ENCODE results near the gene GXYLT2. TPM values are rescaled to one million over a fixed set of nuclear protein-coding genes. Genes with fewer than 3 reads are reported as not detected.

The GXYLT2 gene
- total and polyA plus RNA-seq, 2 donors (not counting 1 experiment from before 2014, with no cell fraction given), result not detected

- Histone ChIP-seq H3K79me2 (ENCODE audit: control insufficient read depth, insufficient read depth, low read length) (no peaks in the 10 kb centered on the region), H3K9me3 (ENCODE audit: control extremely low read depth in 1 of 3, control insufficient read depth in 2 of 3, insufficient read depth in 1 of 3, low read length in 2 of 3) (no peaks in the 10 kb centered on the region), H3K4me2 (replicated peaks; ENCODE audit: low read depth, low read length, poor library complexity, severe bottlenecking) (no peak overlapping the region), H3K4me3 (ENCODE audit: control extremely low read depth in 1 of 5, extremely low read depth in 1 of 5, insufficient read depth in 1 of 5, low read depth in 2 of 5, low read length in 4 of 5) (no peak overlapping the region), H4K20me1 (ENCODE audit: control insufficient read depth, insufficient read depth, low read length, poor library complexity, severe bottlenecking) (no peaks in the 10 kb centered on the region), H3K9ac (ENCODE audit: low read length) (no peak overlapping the region), H3K36me3 (replicated peaks in 1 of 2; ENCODE audit: control extremely low read depth in 1 of 2, control insufficient read depth in 1 of 2, extremely low read depth in 1 of 2, insufficient read depth in 2 of 2, low read length in 1 of 2) (no peaks in the 10 kb centered on the region), H3K27me3 (replicated peaks in 1 of 4; ENCODE audit: control extremely low read depth in 1 of 4, control insufficient read depth in 3 of 4, insufficient read depth in 4 of 4, low read length in 3 of 4) (peaks cover 0 to 4% (median 2%) of the 10 kb centered on the region in 4 experiments), H3K4me1 (ENCODE audit: control insufficient read depth in 2 of 2, insufficient read depth in 2 of 2, low read length in 2 of 2) (no peaks in the 10 kb centered on the region), H3K27ac (ENCODE audit: low read length in 2 of 2) (no peak overlapping the region), H2AFZ (ENCODE audit: insufficient read depth, low read depth, low read length, poor library complexity, severe bottlenecking) (no peak overlapping the region)
- CTCF ChIA-PET, result no interaction called here
- no peak overlapping the region for H3K27ac Mint-ChIP-seq
- 91% methylated on average over 6 of the region's 7 CpGs for WGBS (ENCODE audit: insufficient coverage)
- POLR2A ChIA-PET, result no interaction called here
- intact Hi-C loops (cut with micrococcal nuclease), result no loop called here
- ATAC-seq (ENCODE audit: low read depth) (no peak), DNase-seq (no peak)
- H3K4me3 Mint-ChIP-seq, result no peak overlapping the region
- no peaks in the 10 kb centered on the region for H3K4me1 Mint-ChIP-seq
- TF ChIP-seq EZH2 (IDR thresholded peaks at IDR 0.05; ENCODE audit: borderline replicate concordance, insufficient read depth, low read depth, low read length, poor library complexity, severe bottlenecking), result no peak
- TF ChIP-seq, protein P1, sequence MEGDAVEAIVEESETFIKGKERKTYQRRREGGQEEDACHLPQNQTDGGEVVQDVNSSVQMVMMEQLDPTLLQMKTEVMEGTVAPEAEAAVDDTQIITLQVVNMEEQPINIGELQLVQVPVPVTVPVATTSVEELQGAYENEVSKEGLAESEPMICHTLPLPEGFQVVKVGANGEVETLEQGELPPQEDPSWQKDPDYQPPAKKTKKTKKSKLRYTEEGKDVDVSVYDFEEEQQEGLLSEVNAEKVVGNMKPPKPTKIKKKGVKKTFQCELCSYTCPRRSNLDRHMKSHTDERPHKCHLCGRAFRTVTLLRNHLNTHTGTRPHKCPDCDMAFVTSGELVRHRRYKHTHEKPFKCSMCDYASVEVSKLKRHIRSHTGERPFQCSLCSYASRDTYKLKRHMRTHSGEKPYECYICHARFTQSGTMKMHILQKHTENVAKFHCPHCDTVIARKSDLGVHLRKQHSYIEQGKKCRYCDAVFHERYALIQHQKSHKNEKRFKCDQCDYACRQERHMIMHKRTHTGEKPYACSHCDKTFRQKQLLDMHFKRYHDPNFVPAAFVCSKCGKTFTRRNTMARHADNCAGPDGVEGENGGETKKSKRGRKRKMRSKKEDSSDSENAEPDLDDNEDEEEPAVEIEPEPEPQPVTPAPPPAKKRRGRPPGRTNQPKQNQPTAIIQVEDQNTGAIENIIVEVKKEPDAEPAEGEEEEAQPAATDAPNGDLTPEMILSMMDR (IDR thresholded peaks at IDR 0.05), result no peak
- H3K27me3 Mint-ChIP-seq, result peaks cover 14% of the 10 kb centered on the region
- H3K9me3 Mint-ChIP-seq (ENCODE audit: insufficient read depth), result no peaks in the 10 kb centered on the region
Observed at GRCh38 chr3:72900048-72900447, 12.2 kb downstream of the GXYLT2 start.

DNA sequence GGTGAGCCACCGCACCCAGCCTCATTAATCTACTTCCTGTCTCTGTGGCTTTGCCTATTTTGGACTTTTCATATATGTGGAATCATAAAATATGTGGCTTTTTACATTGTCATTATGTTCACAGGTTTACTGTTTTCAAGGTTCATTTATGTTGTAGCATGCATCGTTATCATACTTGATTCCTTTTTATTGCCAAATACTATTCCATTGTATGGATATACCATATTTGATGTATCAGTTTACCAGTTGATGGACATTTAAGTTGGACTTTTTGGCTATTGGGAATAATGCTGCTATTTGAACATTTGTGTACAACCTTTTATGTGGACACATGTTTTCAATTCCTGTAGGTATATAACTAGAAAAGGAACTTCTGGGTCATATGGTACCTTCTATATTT lies 14.0 kb downstream of the GXYLT2 start:
- H3K27me3 ChIP-seq (replicated peaks in 1 of 4; ENCODE audit: control extremely low read depth in 1 of 4, control insufficient read depth in 3 of 4, insufficient read depth in 4 of 4, low read length in 3 of 4), result peaks cover 0 to 4% (median 2%) of the 10 kb centered on the region in 4 experiments
- no peak overlapping the region for H3K9ac ChIP-seq (ENCODE audit: low read length)
- TF ChIP-seq, protein P1 (IDR thresholded peaks at IDR 0.05), result no peak
- no peak for TF ChIP-seq EZH2 (IDR thresholded peaks at IDR 0.05; ENCODE audit: borderline replicate concordance, insufficient read depth, low read depth, low read length, poor library complexity, severe bottlenecking)
- no peak overlapping the region for H3K4me3 ChIP-seq (ENCODE audit: control extremely low read depth in 1 of 5, extremely low read depth in 1 of 5, insufficient read depth in 1 of 5, low read depth in 2 of 5, low read length in 4 of 5)
- no peaks in the 10 kb centered on the region for H3K36me3 ChIP-seq (replicated peaks in 1 of 2; ENCODE audit: control extremely low read depth in 1 of 2, control insufficient read depth in 1 of 2, extremely low read depth in 1 of 2, insufficient read depth in 2 of 2, low read length in 1 of 2)
- no peaks in the 10 kb centered on the region for H3K9me3 Mint-ChIP-seq (ENCODE audit: insufficient read depth)
- no CpG with 5 or more reads among the region's 2 CpGs for WGBS (ENCODE audit: insufficient coverage)
- H3K4me1 ChIP-seq (ENCODE audit: control insufficient read depth in 2 of 2, insufficient read depth in 2 of 2, low read length in 2 of 2), result no peaks in the 10 kb centered on the region
- H3K4me2 ChIP-seq (replicated peaks; ENCODE audit: low read depth, low read length, poor library complexity, severe bottlenecking), result no peak overlapping the region
- no peaks in the 10 kb centered on the region for H3K79me2 ChIP-seq (ENCODE audit: control insufficient read depth, insufficient read depth, low read length)
- no peak for DNase-seq
- H2AFZ ChIP-seq (ENCODE audit: insufficient read depth, low read depth, low read length, poor library complexity, severe bottlenecking), result no peak overlapping the region
- no peaks in the 10 kb centered on the region for H4K20me1 ChIP-seq (ENCODE audit: control insufficient read depth, insufficient read depth, low read length, poor library complexity, severe bottlenecking)
- peaks cover 7% of the 10 kb centered on the region for H3K27me3 Mint-ChIP-seq
- H3K27ac ChIP-seq (ENCODE audit: low read length in 2 of 2), result no peak overlapping the region
- CTCF ChIA-PET, result interaction anchor here (0.6 kb wide), 1 partner anchor 155 kb away, joined by 3 read pairs; no protein-coding TSS in a partner anchor
- no peaks in the 10 kb centered on the region for H3K9me3 ChIP-seq (ENCODE audit: control extremely low read depth in 1 of 3, control insufficient read depth in 2 of 3, insufficient read depth in 1 of 3, low read length in 2 of 3)
- no peaks in the 10 kb centered on the region for H3K4me1 Mint-ChIP-seq
- POLR2A ChIA-PET, result no interaction called here
- intact Hi-C loops (cut with micrococcal nuclease), result no loop called here
- ATAC-seq (ENCODE audit: low read depth), result no peak
- H3K27ac Mint-ChIP-seq, result no peak overlapping the region
- H3K4me3 Mint-ChIP-seq, result no peak overlapping the region

All from B cell (primary cell).